Esophagus muscularis mucosa (tissue), 3 donors: Measurements from ENCODE around the gene OR5AU1.

Experiments used
- CTCF ChIP-seq, 3 experiments: fragments of 200-600 bp in 2 of 3; fragments of 450-650 bp in 1 of 3; sonication (generic) in 2 of 3; IDR thresholded peaks; one replicate each; pipeline ENCODE4 v1.5.1; 2017 to 2019; ENCODE audit warnings: antibody characterized with exemption in 3 of 3, mild to moderate bottlenecking in 2 of 3, moderate library complexity in 1 of 3
- POLR2AphosphoS5 ChIP-seq, 2 donors: sonication (generic); formaldehyde crosslinking; IDR thresholded peaks; one replicate each; pipeline ENCODE4 v1.6.1; 2017; ENCODE audit warnings: antibody characterized with exemption in 2 of 2

- TF ChIP-seq CTCF (IDR thresholded peaks at IDR 0.05) = no peak
- TF ChIP-seq POLR2AphosphoS5 (IDR thresholded peaks at IDR 0.05) = no peak
Measured at GRCh38 chr14:21192447-21192822, 36.6 kb upstream of the OR5AU1 start.
